Keratinocyte (primary cell): Measurements from ENCODE around the gene SOD1.

Experiments
- CTCF ChIP-seq, 3 experiments: IDR thresholded peaks in 1 of 3; conservative IDR thresholded peaks in 1 of 3; optimal IDR thresholded peaks in 1 of 3; 2 replicates in 2 of 3; 3 replicates in 1 of 3; pipeline versions ENCODE3 to v1.5.1; 2011; ENCODE audit warnings: low read length in 3 of 3, mild to moderate bottlenecking in 3 of 3, moderate library complexity in 2 of 3, control low read depth in 1 of 3, inconsistent platforms in 1 of 3; ENCODE audit not compliant: insufficient read depth in 2 of 3; ENCODE audit errors: extremely low read depth in 1 of 3
- EZH2 ChIP-seq: IDR thresholded peaks from one replicate; pipeline ENCODE4 v1.6.1; 2012; ENCODE audit warnings: inconsistent platforms, mild to moderate bottlenecking, low read length, moderate library complexity

GRCh38 chr21:31708541-31708940, 49.0 kb downstream of the SOD1 start:
- no peak for TF ChIP-seq CTCF (optimal IDR thresholded peaks at IDR 0.05 in 1 of 3, IDR thresholded peaks at IDR 0.05 in 1 of 3, conservative IDR thresholded peaks at IDR 0.05 in 1 of 3; ENCODE audit: extremely low read depth in 1 of 3, insufficient read depth in 2 of 3, low read length in 3 of 3)
- TF ChIP-seq EZH2 = no peak
